H1 (cell line): ENCODE measurements around the gene DSG2. TPM values are rescaled to one million over a fixed set of nuclear protein-coding genes. Genes with fewer than 3 reads are reported as not detected.

ENCODE experiments used
- CTCF ChIA-PET: fragments of 300-600 bp; sonication (Branson Sonifier 250); formaldehyde crosslinking; loops from one replicate; lab custom pipeline; 2021; ENCODE audit not compliant: partially characterized antibody; lab: Charles Lee
- POLR2A ChIA-PET: fragments of 300-600 bp; sonication (Branson Sonifier 250); formaldehyde crosslinking; loops from one replicate; lab custom pipeline; 2021; ENCODE audit warnings: inconsistent platforms; ENCODE audit not compliant: partially characterized antibody; lab: Charles Lee
- DNase-seq, 2 experiments: peaks; one replicate each; pipeline versions ENCODE4 v3.0.0 to v3.0.0-alpha.2; 2010 to 2022; ENCODE audit warnings: low spot score in 2 of 2, low read depth in 1 of 2, mixed read lengths in 1 of 2
- FAIRE-seq: peaks from 2 replicates; lab custom pipeline; 2011; peaks lifted over from hg19 to GRCh38; lab: Jason Lieb, UNC
- H2AFZ ChIP-seq: 2 replicates; pipeline ENCODE4 v1.8.1; 2012; ENCODE audit warnings: low read length, inconsistent platforms
- H2AK5ac ChIP-seq: 2 replicates; pipeline ENCODE4 v1.6.1; 2013; ENCODE audit warnings: low read depth, low read length
- H2BK120ac ChIP-seq: replicated peaks from 2 replicates; pipeline ENCODE3; 2013; ENCODE audit warnings: low read depth, low read length, inconsistent platforms
- H2BK12ac ChIP-seq: 2 replicates; pipeline ENCODE4 v1.6.1; 2013; ENCODE audit warnings: low read depth, low read length
- H2BK15ac ChIP-seq: 2 replicates; pipeline ENCODE4 v1.6.1; 2013; ENCODE audit warnings: low read length
- H2BK20ac ChIP-seq: 2 replicates; pipeline ENCODE4 v1.6.1; 2013; ENCODE audit warnings: low read length
- H2BK5ac ChIP-seq: 2 replicates; pipeline ENCODE4 v1.6.1; 2013; ENCODE audit warnings: low read depth, low read length
- H3K14ac ChIP-seq: 2 replicates; pipeline ENCODE4 v1.6.1; 2013; ENCODE audit warnings: inconsistent platforms; ENCODE audit not compliant: insufficient read length
- H3K18ac ChIP-seq: 2 replicates; pipeline ENCODE4 v1.6.1; 2013; ENCODE audit warnings: low read length; ENCODE audit errors: extremely low read depth
- H3K23ac ChIP-seq: 2 replicates; pipeline ENCODE4 v1.6.1; 2013; ENCODE audit warnings: inconsistent platforms; ENCODE audit not compliant: insufficient read length
- H3K23me2 ChIP-seq: 2 replicates; pipeline ENCODE4 v1.6.1; 2013; ENCODE audit warnings: low read depth, low read length
- H3K27ac ChIP-seq: 2 replicates; pipeline ENCODE4 v1.6.1; 2011; ENCODE audit warnings: low read depth, low read length, inconsistent platforms
- H3K27me3 ChIP-seq, 4 experiments: replicated peaks in 1 of 4; 1 replicate in 1 of 4; 2 replicates in 3 of 4; pipeline versions ENCODE4 v1.6.1 to v1.8.1; 2011 to 2013; ENCODE audit warnings: low read length in 3 of 4, mild to moderate bottlenecking in 3 of 4, inconsistent platforms in 2 of 4, mixed read lengths in 2 of 4, moderate library complexity in 1 of 4; ENCODE audit not compliant: control insufficient read depth in 3 of 4, insufficient read depth in 3 of 4; ENCODE audit errors: extremely low read depth in 1 of 4
- H3K36me3 ChIP-seq, 4 experiments: 2 replicates each; pipeline versions ENCODE4 v1.6.1 to v1.8.1; 2011 to 2013; ENCODE audit warnings: mild to moderate bottlenecking in 4 of 4, low read length in 3 of 4, moderate library complexity in 2 of 4, control low read depth in 1 of 4, inconsistent platforms in 1 of 4; ENCODE audit not compliant: insufficient read depth in 4 of 4, control insufficient read depth in 2 of 4
- H3K4ac ChIP-seq: replicated peaks from 2 replicates; pipeline ENCODE3; 2013; ENCODE audit warnings: low read length, low read depth, mixed read lengths, inconsistent platforms; ENCODE audit not compliant: insufficient read length
- H3K4me1 ChIP-seq, 4 experiments: replicated peaks in 1 of 4; 1 replicate in 1 of 4; 2 replicates in 3 of 4; pipeline versions ENCODE4 v1.6.1 to v1.8.1; 2011 to 2013; ENCODE audit warnings: low read length in 3 of 4, inconsistent platforms in 2 of 4, mixed read lengths in 1 of 4; ENCODE audit not compliant: insufficient read depth in 4 of 4, control insufficient read depth in 3 of 4
- H3K4me2 ChIP-seq, 2 experiments: 2 replicates each; pipeline versions ENCODE4 v1.6.1 to v1.8.1; 2011 to 2013; ENCODE audit warnings: low read depth in 2 of 2, low read length in 2 of 2, control low read depth in 1 of 2, inconsistent platforms in 1 of 2, mild to moderate bottlenecking in 1 of 2; ENCODE audit not compliant: insufficient read depth in 1 of 2
- H3K4me3 ChIP-seq, 4 experiments: fragments of 200-600, 300-600 bp in 1 of 4; sonication (generic), shearing (Covaris generic), sonication (Bioruptor Twin) in 1 of 4; 2 replicates each; pipeline versions ENCODE4 v1.5.1 to v1.8.1; 2011 to 2016; ENCODE audit warnings: low read length in 4 of 4, low read depth in 3 of 4, control low read depth in 2 of 4, inconsistent platforms in 2 of 4, mild to moderate bottlenecking in 2 of 4, mixed read lengths in 1 of 4, moderate library complexity in 1 of 4; ENCODE audit not compliant: insufficient read depth in 2 of 4; ENCODE audit errors: extremely low read depth in 1 of 4
- H3K56ac ChIP-seq: replicated peaks from 2 replicates; pipeline ENCODE3; 2013; ENCODE audit warnings: low read depth, mild to moderate bottlenecking, mixed read lengths, low read length, inconsistent platforms; ENCODE audit not compliant: insufficient read length
- H3K79me1 ChIP-seq: 2 replicates; pipeline ENCODE4 v1.6.1; 2013; ENCODE audit warnings: low read depth, low read length, control low read depth
- H3K79me2 ChIP-seq, 2 experiments: 2 replicates each; pipeline versions ENCODE4 v1.6.1 to v1.8.1; 2012 to 2013; ENCODE audit warnings: low read length in 2 of 2, mild to moderate bottlenecking in 2 of 2, inconsistent platforms in 1 of 2; ENCODE audit not compliant: insufficient read depth in 2 of 2, control insufficient read depth in 1 of 2
- H3K9ac ChIP-seq, 4 experiments: replicated peaks in 1 of 4; 1 replicate in 1 of 4; 2 replicates in 3 of 4; pipeline versions ENCODE4 v1.6.1 to v1.8.1; 2011 to 2013; ENCODE audit warnings: low read depth in 3 of 4, low read length in 3 of 4, control low read depth in 2 of 4, mild to moderate bottlenecking in 2 of 4, moderate library complexity in 2 of 4, inconsistent platforms in 1 of 4; ENCODE audit errors: extremely low read depth in 1 of 4
- H3K9me3 ChIP-seq, 2 experiments: 2 replicates each; pipeline versions ENCODE4 v1.6.1 to v1.8.1; 2012 to 2013; ENCODE audit warnings: mild to moderate bottlenecking in 2 of 2, moderate library complexity in 2 of 2, control low read depth in 1 of 2, inconsistent platforms in 1 of 2, low read depth in 1 of 2, low read length in 1 of 2, mixed read lengths in 1 of 2; ENCODE audit not compliant: insufficient read depth in 2 of 2
- H4K20me1 ChIP-seq, 2 experiments: replicated peaks in 1 of 2; 2 replicates each; pipeline versions ENCODE3 to v1.8.1; 2011 to 2013; ENCODE audit warnings: inconsistent platforms in 2 of 2, low read length in 2 of 2, mild to moderate bottlenecking in 1 of 2; ENCODE audit not compliant: insufficient read depth in 2 of 2, control insufficient read depth in 1 of 2
- H4K5ac ChIP-seq: 2 replicates; pipeline ENCODE4 v1.6.1; 2013; ENCODE audit warnings: low read length, low read depth, mixed read lengths, inconsistent platforms; ENCODE audit not compliant: insufficient read length
- H4K8ac ChIP-seq: 2 replicates; pipeline ENCODE4 v1.8.0; 2013; ENCODE audit warnings: mild to moderate bottlenecking, moderate library complexity, low read length, inconsistent platforms; ENCODE audit not compliant: insufficient read depth; ENCODE audit errors: extremely low read depth
- H4K91ac ChIP-seq: replicated peaks from 2 replicates; pipeline ENCODE3; 2013; ENCODE audit warnings: low read length, mixed read lengths, inconsistent platforms; ENCODE audit not compliant: insufficient read length
- CEBPB ChIP-seq: IDR thresholded peaks from 2 replicates; pipeline ENCODE4 v1.6.1; 2012; ENCODE audit warnings: low read depth, low read length
- EZH2 ChIP-seq: fragments of 200-600 bp; sonication (generic); IDR thresholded peaks from 2 replicates; pipeline ENCODE4 v1.7.1; 2012; ENCODE audit warnings: low read depth, mild to moderate bottlenecking, moderate library complexity, low read length, inconsistent platforms; ENCODE audit not compliant: severe bottlenecking
- GABPA ChIP-seq: IDR thresholded peaks from 2 replicates; pipeline ENCODE4 v1.6.1; 2011; ENCODE audit warnings: mild to moderate bottlenecking, low read length, moderate library complexity, borderline replicate concordance; ENCODE audit not compliant: insufficient read depth
- HDAC2 ChIP-seq, 2 experiments: fragments of 300-600 bp in 1 of 2; sonication (generic) in 1 of 2; IDR thresholded peaks; 2 replicates each; pipeline ENCODE4 v1.6.1; 2011 to 2012; ENCODE audit warnings: low read depth in 2 of 2, low read length in 2 of 2, mild to moderate bottlenecking in 2 of 2, moderate library complexity in 2 of 2, borderline replicate concordance in 1 of 2, inconsistent platforms in 1 of 2
- JUN ChIP-seq: IDR thresholded peaks from 2 replicates; pipeline ENCODE4 v1.6.1; 2011; ENCODE audit warnings: low read depth, mild to moderate bottlenecking, improper control_type of control experiment, low read length
- JUND ChIP-seq: IDR thresholded peaks from 2 replicates; pipeline ENCODE4 v1.6.1; 2011; ENCODE audit warnings: mild to moderate bottlenecking, improper control_type of control experiment, low read length
- NRF1 ChIP-seq: IDR thresholded peaks from 2 replicates; pipeline ENCODE4 v1.6.1; 2011; ENCODE audit warnings: mild to moderate bottlenecking, low read depth, low read length, improper control_type of control experiment
- POU5F1 ChIP-seq: IDR thresholded peaks from 2 replicates; pipeline ENCODE4 v1.6.1; 2011; ENCODE audit warnings: low read depth, mild to moderate bottlenecking, low read length, moderate library complexity
- RXRA ChIP-seq: IDR thresholded peaks from 2 replicates; pipeline ENCODE4 v1.6.1; 2011; ENCODE audit warnings: low read depth, mild to moderate bottlenecking, low read length, moderate library complexity; ENCODE audit not compliant: insufficient read depth
- SAP30 ChIP-seq: fragments of 300-600 bp; sonication (generic); IDR thresholded peaks from 2 replicates; pipeline ENCODE4 v1.7.1; 2012; ENCODE audit warnings: low read length, moderate library complexity, mild to moderate bottlenecking, inconsistent platforms; ENCODE audit not compliant: insufficient read depth, insufficient replicate concordance
- SP4 ChIP-seq: IDR thresholded peaks from 2 replicates; pipeline ENCODE4 v1.6.1; 2012; ENCODE audit warnings: low read length, inconsistent platforms
- TAF7 ChIP-seq: optimal IDR thresholded peaks from 2 replicates; pipeline ENCODE3; 2011; ENCODE audit warnings: low read depth, mild to moderate bottlenecking, inconsistent platforms, low read length, moderate library complexity, borderline replicate concordance
- TCF12 ChIP-seq: IDR thresholded peaks from 2 replicates; pipeline ENCODE4 v1.6.1; 2011; ENCODE audit warnings: low read depth, mild to moderate bottlenecking, low read length
- WGBS, 2 experiments: shearing (Covaris generic) in 1 of 2; methylation state at CpG; one replicate each; pipeline versions ENCODE4 v1.1.6 to v1.1.7; 2013 to 2015; ENCODE audit warnings: low lambda C conversion rate in 2 of 2, mixed read lengths in 2 of 2, inconsistent platforms in 1 of 2, low coverage in 1 of 2, missing lambda C conversion rate in 1 of 2; ENCODE audit not compliant: insufficient replicate concordance in 2 of 2, insufficient coverage in 1 of 2, insufficient read length in 1 of 2; ENCODE audit errors: extremely low coverage in 1 of 2, missing lambda C conversion rate in 1 of 2; 5-methylcytosine and 5-hydroxymethylcytosine counted together
- polyA plus RNA-seq, 7 experiments: library from polyadenylated mRNA; depleted of rRNA in 3 of 7; stranded (reverse) in 5 of 7; unstranded in 2 of 7; fragments of >200 nt in 5 of 7; fragments of 200-250 nt in 2 of 7; gene quantifications; 1 replicate in 5 of 7; 2 replicates in 1 of 7; 4 replicates in 1 of 7; pipeline versions ENCODE4 v1.2.1 to v1.2.3, GENCODE V29; 2011 to 2013; ENCODE audit warnings: missing spikeins in 2 of 7, mixed read lengths in 2 of 7
- total RNA-seq: library from RNA; stranded (reverse); fragmentation: NEBNext Ultra II Directional; extraction: Animal tissue kit (Norgen Biotek cat#: 25700); gene quantifications from 2 replicates; pipeline ENCODE4 v1.2.1, GENCODE V29; 2021

DSG2 gene
- total and polyA plus RNA-seq, 2 of the 8 experiments (the other 6 are each of a cell fraction or from before 2014, with no cell fraction given): 60.1 to 144 TPM

DNA sequence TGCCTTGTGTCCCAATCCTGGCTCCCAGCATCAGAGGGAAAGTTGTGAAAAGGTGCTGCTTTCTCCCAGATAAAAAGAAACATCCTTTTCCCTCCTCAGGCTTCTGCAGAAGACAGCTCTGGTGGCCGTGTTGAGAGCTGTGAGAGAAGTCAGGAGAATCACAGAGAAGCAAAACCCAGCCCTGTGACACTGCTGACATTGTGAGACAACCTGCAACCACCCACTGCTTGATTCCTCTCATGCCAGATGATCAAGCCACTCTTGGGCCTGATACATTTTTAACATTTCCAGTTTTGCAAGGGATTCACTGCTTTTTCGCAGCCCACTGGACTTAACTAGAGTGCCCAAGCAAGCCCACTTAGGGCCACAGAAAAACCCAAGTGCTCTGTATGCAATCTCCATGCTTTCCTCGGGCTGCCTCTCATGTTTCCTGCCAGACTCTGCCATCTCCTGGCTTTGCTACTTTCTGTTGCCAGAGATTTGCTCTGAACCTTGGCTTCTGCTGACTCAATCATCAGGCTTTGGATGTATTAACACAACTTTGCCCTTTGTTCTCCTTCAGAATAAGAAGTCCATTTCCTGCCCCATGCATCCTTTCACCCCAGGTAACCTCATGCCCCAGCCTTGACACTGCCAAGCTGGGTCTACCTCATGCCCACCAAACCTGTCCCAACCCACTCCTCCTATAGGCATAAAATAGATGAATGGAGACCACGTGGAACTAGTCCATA lies 68.8 kb downstream of the DSG2 start:
- no peak overlapping the region for H3K23ac ChIP-seq
- no peak overlapping the region for H3K9ac ChIP-seq
- H3K27me3 ChIP-seq: no peaks in the 10 kb centered on the region
- no peaks in the 10 kb centered on the region for H3K36me3 ChIP-seq
- H4K91ac ChIP-seq: no peak overlapping the region
- DNase-seq: no peak
- H3K4me1 ChIP-seq: no peaks in the 10 kb centered on the region
- no peak overlapping the region for H2BK12ac ChIP-seq
- no peak overlapping the region for H2BK120ac ChIP-seq
- no peak overlapping the region for H3K4ac ChIP-seq
- no peaks in the 10 kb centered on the region for H3K79me2 ChIP-seq
- H2BK5ac ChIP-seq: no peak overlapping the region
- H4K20me1 ChIP-seq: no peaks in the 10 kb centered on the region
- ChIA-PET POLR2A (no interaction called here), CTCF (interaction anchor here (0.6 to 1.0 kb wide), 4 partner anchors 44 to 158 kb away, joined by 3 read pairs; no protein-coding TSS in a partner anchor)
- no peak overlapping the region for H2BK15ac ChIP-seq
- H3K14ac ChIP-seq: no peak overlapping the region
- 72% methylated on average over 4 of the region's 4 CpGs; no CpG with 5 or more reads in 1 of the 2 experiments for WGBS, 2 experiments
- H2BK20ac ChIP-seq: no peak overlapping the region
- H4K8ac ChIP-seq: no peak overlapping the region
- H3K18ac ChIP-seq: no peak overlapping the region
- no peak overlapping the region for H4K5ac ChIP-seq
- FAIRE-seq: no peak
- no peaks in the 10 kb centered on the region for H3K23me2 ChIP-seq
- H3K4me3 ChIP-seq: no peak overlapping the region
- no peak overlapping the region for H3K4me2 ChIP-seq
- peak overlapping the region; percentile 77; the same call in 1 of the 2 replicates for H2AFZ ChIP-seq
- H2AK5ac ChIP-seq: no peak overlapping the region
- H3K56ac ChIP-seq: no peak overlapping the region
- no peaks in the 10 kb centered on the region for H3K9me3 ChIP-seq
- H3K79me1 ChIP-seq: no peaks in the 10 kb centered on the region
- no peak overlapping the region for H3K27ac ChIP-seq
- no peak for TF ChIP-seq SAP30
- no peak for TF ChIP-seq TCF12
- TF ChIP-seq JUN: no peak
- no peak for TF ChIP-seq SP4
- TF ChIP-seq EZH2: no peak
- TF ChIP-seq CEBPB: no peak
- no peak for TF ChIP-seq TAF7
- TF ChIP-seq HDAC2 (IDR thresholded peaks at IDR 0.05; ENCODE audit: borderline replicate concordance in 1 of 2, low read depth in 2 of 2, low read length in 2 of 2): no peak
- no peak for TF ChIP-seq POU5F1
- no peak for TF ChIP-seq RXRA
- TF ChIP-seq JUND: no peak
- TF ChIP-seq NRF1: no peak
- no peak for TF ChIP-seq GABPA
